ENCODE measurements around the gene KRT3.

The KRT3 gene

GRCh38 chr12:52813203-52813819 is 17.4 kb upstream of the KRT3 start:
- no peak for FAIRE-seq

DNA sequence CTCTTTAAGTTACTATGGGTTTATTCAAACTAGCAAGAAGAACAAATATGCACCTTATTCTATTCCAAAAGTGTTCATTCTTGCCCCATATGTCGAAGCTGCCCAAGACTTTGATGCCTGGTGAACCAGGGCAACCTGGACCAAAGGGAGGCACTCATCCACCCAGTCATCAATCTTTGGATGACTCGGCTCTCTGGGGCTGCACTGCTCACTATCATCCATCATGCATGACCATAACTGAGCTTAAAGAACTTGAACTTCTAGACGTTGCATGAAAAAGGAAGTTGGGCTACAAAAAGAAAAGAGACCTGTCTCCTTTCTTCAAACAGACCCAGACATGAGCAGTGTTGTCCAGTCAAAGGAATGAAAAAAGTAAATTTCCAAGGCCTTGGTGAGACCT is 16.8 kb upstream of the KRT3 start:
- no peak for FAIRE-seq

DNA sequence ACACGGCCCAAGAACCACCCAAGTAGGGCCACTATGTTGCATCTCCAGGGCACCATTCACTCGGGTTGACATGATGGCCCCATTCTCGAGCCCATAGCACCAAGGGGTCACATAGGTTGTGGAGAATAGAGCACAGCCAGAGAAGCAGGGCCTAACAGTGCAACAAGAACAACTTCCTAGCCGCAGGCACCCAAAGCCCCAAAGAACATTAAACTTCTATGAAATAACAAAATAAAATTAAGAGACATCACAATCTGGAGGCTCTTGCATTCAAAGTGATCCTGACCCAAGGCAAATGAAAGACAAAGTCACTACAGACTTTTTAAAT is 16.1 kb upstream of the KRT3 start:
- no peak for FAIRE-seq

DNA sequence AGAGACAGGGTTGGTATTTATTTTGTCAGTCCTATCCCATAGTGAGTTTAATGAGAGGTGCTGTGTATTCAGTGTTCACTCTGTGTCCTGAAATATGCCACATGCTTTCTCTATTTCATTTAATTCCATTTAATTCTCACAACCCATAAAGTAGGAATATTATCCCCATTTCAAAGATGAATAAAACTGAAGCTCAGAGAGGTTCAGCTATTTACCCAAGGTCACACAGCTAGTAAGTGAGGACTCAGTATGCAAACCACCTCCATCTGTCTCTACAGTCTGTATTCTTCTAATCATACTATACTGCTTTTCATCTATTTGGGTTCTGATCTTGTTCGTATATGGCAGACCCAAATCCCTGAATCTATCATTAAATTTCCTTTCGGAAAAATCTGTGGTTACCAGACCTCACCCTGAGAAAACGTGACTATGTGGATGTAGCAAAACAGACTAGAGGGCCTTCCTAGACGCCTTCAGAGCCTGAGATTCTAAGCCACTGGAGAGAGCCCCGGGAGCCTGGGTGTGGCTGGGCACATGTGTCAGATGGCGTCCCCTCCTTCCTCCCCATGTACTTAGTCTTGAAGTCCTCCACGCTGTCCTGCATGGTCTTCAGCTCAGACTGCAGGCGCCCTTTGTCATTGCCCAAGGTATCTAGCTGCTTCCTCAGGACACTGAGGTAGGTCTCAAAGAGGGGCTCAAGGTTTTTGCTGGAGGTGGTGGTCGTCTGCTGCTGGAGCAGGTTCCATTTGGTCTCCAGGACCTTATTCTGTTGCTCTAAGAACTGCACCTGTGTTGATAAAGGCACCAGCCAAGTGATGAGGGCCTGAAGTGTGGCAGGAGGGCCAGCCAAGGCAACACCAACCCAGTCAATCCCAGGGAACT is 15.5 kb upstream of the KRT3 start:
- no peak for FAIRE-seq

DNA sequence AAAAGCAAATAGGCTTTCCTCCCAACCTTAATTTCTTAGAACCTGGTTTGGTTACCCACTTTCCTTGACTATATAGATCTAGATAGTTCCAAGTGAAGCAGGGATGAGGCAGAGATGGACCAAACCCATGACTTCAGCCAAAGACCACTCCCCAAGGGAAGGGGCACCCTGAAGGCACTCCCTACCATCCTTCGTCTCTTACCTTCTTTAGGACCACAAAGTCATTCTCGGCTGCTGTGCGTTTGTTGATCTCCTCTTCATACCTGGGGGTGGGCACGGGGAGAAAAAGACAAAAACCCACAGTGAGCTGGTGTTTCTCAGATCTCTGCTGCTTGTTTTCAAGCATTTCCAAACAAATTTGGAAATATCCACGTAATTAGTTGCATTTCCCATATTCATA is 14.6 kb upstream of the KRT3 start:
- FAIRE-seq, result no peak

DNA sequence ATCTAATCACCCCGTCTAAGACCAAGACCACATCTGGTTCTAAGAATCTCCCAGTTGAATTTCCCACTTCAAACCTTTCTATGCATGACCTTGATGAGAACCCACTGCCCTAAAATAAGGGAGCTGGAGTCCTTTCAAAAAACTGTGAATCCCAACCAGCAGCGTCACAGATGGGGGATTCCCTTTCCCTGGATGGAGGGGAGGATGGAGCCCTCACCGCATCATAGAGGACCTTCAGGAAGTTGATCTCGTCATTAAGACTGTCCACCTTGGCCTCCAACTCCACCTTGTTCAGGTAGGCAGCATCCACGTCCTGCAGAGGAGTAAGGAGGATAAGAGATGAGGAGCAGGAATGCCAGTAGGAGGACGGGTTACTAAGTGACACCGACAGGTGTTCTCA is 13.2 kb upstream of the KRT3 start:
- FAIRE-seq, result no peak

GRCh38 chr12:52808573-52809160 is 12.8 kb upstream of the KRT3 start:
- no peak for FAIRE-seq

GRCh38 chr12:52807544-52808470 is 11.9 kb upstream of the KRT3 start:
- no peak for FAIRE-seq

DNA sequence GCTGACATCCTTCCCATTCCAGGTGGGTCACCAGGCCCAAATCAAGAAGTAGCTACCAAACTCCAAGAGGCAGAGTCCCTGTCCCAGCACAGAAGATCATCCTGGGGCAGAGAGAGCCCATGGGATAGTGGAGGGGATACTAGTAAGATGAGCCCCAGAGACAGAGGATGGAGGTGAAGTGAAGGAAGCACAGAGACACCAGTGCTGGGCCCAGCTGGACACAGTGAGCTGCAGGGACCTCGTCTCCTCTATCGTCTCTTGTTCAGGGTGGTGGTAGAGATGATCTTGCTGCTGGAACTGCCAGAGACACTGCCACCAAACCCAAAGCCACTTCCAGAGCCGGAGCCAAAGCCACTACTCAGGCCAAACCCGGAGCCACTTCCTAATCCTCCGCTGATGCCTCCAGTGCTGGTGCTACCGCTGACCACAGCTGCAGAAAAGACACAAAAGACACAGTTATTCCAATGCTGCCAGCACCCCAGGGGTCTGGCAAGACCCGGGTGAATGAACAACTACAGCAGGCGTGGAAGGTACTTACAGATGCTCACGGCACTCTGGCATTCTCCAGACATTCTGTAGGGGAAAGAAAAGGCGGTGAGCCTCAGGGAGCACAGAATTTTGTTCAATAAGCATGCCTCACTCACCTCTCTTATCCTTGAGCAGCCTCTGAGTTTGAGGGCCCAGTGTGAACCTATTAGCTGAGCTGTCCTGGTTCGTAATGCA is 11.1 kb upstream of the KRT3 start:
- no peak for FAIRE-seq

DNA sequence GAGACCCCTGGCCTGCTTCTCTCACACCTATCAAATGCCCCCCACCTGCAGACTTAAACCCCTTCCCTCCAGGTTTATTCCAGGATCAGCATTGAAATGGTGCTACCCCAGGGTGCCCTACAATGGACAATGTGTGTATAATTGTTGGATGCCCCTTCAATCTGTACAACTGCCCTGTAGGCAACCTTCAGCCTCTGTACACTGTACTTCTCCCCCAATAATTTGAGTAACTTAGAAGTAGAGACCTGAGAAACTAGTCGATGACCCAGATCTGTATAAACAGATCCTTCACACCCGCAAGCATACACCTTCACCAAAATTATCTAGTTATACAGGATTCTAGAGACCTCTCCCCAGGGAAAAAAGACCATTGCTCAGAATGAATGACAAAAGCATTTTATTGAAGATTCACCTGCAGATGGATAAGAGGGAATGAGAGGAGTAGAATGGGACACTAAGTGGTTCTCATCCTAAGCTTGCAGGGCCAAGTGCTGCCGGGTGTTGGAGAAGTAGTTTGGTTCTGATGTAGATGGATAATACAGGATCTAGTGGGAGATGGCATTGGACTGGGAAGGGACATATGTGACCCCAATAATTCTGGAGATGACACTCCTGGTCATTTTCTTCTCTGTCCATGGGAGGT is 10.4 kb upstream of the KRT3 start:
- no peak for FAIRE-seq

GRCh38 chr12:52805739-52806138 is 9.8 kb upstream of the KRT3 start:
- no peak for FAIRE-seq

DNA sequence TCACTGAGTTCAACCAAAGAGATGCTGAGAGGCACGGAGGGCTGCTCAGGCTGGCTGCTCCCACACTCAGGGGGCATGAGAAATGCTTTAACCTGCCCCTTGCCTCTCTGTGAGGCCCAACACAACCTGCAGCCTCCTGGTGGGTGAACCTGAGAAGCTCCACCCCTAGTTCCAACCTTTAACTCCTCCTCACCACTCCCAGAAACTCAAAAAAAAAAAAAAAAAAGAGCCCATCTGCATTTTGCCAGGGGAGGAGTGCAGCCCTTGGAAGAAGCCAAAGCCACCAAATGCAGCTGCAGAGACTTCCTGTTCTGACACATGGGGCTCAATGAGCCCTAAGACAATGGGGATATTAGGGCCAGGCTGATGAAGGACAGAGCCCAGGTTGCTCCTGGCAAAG is 9.1 kb upstream of the KRT3 start:
- FAIRE-seq, result no peak

GRCh38 chr12:52802442-52802841 is 6.5 kb upstream of the KRT3 start:
- FAIRE-seq, result no peak

DNA sequence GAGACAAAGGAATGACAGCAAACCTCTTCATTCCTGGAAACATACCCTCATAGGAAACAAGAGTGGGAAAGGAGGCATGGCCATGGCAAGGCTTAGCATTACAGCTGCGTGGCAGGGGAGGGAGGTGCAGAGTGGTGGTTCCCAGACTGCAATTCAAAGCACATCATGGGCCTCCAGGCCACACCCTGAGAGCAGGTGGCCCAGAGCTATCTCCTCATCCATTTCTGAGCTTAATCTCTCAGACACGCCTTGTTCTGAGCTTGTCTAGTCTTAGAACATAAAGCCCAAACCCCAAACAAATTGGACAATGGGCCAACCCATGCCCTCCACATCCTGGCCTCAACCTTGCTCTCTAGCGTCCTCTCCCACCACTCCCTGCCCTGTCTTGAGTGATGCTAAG is 5.9 kb upstream of the KRT3 start:
- FAIRE-seq, result no peak

- no peak for FAIRE-seq
Measured at GRCh38 chr12:52800259-52800917, 4.5 kb upstream of the KRT3 start.

DNA sequence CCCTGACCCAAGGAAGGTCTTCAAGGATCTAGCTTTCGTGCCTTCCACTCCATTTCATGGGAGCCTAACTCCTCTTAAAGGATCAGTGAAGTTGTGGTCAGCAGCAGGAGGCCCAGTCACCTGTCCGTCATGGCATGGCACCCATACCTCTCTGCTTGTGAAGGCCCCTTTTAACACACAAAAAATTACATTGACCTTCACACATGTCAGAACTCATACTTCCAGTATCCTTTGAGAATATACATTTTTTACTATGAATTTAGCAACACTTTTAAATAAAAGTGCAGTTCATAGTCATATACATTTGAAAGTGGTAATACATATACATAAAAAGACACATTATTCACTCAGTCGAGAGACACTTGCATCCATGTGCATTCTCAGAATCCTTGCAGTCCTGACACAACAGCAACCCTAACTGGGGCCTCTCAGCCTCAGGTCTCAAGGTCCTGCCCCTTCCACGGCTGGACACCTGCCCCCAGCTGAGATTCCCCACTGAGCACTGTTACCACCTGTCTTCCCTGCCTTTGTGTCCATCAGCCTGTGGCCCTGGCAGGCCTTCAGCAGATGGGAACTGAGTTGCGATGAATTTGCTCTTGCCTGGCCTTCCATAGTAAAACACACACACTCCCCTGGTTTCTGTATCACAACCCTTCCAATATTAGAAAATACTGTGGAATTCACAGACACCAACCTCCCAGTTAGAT is 3.7 kb upstream of the KRT3 start:
- FAIRE-seq, result no peak

DNA sequence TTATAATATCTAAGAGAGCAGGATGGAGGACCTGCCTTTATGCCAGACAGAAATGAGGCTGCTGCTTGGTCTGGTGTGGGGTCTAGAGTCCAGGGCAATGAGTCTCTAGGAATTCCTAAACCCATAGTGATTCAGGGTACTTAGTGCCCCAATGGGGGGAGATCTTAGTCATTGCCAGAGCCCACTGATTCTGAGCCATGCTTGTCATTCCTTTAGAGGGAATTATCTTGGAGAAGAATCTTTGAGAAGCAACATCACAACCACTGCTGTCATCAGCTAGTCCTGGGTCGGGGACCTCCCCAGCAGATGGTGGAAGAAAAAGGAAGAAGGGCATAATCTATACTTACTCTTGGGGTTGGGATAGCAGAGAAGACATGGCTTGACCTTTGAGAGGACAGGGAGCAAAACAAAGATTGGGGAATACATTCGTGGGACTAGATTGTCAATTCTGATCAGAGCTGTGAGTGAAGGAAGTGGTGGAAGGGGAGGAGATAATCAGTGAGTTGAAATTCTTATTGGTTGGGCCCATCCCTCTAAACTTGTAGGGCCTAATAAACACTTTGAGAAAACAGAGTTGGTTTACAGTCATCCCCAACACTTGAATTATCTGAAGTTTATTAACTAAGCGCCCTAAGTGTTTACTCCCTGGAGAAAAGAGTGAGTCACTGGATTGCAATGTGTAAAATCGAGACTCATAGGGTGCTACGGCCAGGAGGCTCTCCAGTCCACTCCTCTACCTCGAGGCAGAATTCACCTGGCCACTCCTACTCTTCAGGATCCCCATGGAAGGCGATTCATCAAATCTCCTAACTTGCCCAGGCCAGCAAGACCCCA is 3.0 kb upstream of the KRT3 start:
- no peak for FAIRE-seq

DNA sequence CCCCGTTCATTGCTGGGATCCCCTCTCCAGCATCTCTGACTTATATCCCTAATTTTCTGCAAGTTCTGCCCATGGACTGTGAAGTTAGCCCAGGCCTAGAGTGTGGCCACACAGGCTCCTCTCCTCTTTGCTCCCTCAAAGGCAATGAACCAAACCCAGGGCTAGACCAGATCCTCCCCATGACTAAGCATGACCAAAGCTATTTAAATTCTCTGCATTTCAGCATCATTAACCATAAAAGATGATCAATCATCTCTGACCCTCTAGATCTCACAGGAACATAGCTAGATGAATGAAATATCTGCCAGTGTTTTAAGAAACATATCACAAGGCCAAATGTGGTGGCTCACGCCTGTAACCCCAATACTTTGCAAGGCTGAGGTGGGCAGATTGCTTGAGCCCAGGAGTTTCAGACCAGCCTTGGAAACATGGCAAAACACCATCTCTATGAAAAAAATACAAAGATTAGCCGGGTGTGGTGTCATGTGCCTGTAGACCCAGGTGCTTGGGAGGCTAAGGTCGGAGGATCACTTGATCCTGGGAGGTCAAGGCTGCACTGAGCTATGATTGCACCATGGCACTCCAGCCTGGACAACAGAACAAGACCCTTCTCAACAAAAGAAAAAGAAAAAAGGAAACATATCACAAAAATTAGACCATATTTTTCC is 2.2 kb upstream of the KRT3 start:
- FAIRE-seq, result no peak

DNA sequence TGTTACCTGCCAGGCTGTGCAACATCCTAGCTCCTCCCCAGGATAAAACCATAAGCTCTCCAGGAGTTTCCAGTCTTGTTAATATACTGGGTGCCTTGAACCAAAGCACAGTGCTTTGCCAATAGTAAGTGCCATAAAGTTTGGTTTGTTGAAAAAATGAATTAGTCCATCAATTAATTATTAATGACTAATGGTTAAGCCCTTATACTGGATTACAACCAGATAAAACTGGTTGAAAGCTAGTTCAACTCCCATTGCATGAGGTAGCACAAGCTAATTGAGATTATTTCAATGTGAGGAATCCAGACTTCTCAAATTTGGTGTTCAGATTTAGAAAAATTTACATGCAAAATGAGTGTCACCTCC is 1.6 kb upstream of the KRT3 start:
- no peak for FAIRE-seq

Data from islet of Langerhans (tissue), 1 donor.